ENCODE measurements around the gene PLEKHA4. TPM values are rescaled to one million over a fixed set of nuclear protein-coding genes. Genes with fewer than 3 reads are reported as not detected.

Gene PLEKHA4
- total RNA-seq, 4 donors from 2014 or later: 2.6 to 34.4 (median 10.3) TPM

GRCh38 chr19:48796298-48797083 lies 71.9 kb downstream of the PLEKHA4 start:
- in situ Hi-C loops (cut with MboI; ENCODE audit: low pct_ligation_motif_present in 1 of 4, low pct_unique_long_range_greater_than_20kb in 1 of 4, low sequenced_read_pairs in 3 of 4) (no loop called here), intact Hi-C loops (cut with DNase I; ENCODE audit: low total_unique reads) (loop anchor here (10.0 kb wide), 1 partner anchor 178 kb away; no protein-coding TSS in a partner anchor)
- H3K27me3 ChIP-seq: no peaks in the 10 kb centered on the region
- H3K4me3 ChIP-seq: no peak overlapping the region
- H3K36me3 ChIP-seq: no peaks in the 10 kb centered on the region
- H3K9me3 ChIP-seq: no peaks in the 10 kb centered on the region
- H3K4me1 ChIP-seq: peaks cover 0 to 15% (median 10%) of the 10 kb centered on the region in 4 donors
- WGBS, 2 donors (ENCODE audit: low coverage in 1 of 2): 91% methylated on average over 14 of the region's 20 CpGs; no CpG with 5 or more reads in 1 of the 2 donors
- H3K27ac ChIP-seq: peak overlapping the region; percentile 72 to 88 (median 78)
- TF ChIP-seq POLR2AphosphoS5 (IDR thresholded peaks at IDR 0.05) (no peak), CTCF (IDR thresholded peaks at IDR 0.05) (no peak), POLR2A (IDR thresholded peaks at IDR 0.05) (no peak), EP300 (IDR thresholded peaks at IDR 0.05; ENCODE audit: low read depth) (no peak)
- DNase-seq: no peak

- H3K27ac ChIP-seq: peak overlapping the region; percentile 72 to 88 (median 78)
- H3K36me3 ChIP-seq: no peaks in the 10 kb centered on the region
- in situ Hi-C loops (cut with MboI; ENCODE audit: low pct_ligation_motif_present in 1 of 4, low pct_unique_long_range_greater_than_20kb in 1 of 4, low sequenced_read_pairs in 3 of 4): no loop called here
- DNase-seq: peak; percentile 29
- peaks cover 0 to 15% (median 10%) of the 10 kb centered on the region in 4 donors for H3K4me1 ChIP-seq
- 56% methylated on average over 2 of the region's 2 CpGs; no CpG with 5 or more reads in 1 of the 2 donors for WGBS, 2 donors (ENCODE audit: low coverage in 1 of 2)
- intact Hi-C loops (cut with DNase I; ENCODE audit: low total_unique reads): loop anchor here (2.0 to 10.0 kb wide), 2 partner anchors 41 to 179 kb away; partner anchors contain the start of gene HSD17B14
- H3K27me3 ChIP-seq: no peaks in the 10 kb centered on the region
- TF ChIP-seq EP300 (IDR thresholded peaks at IDR 0.05; ENCODE audit: low read depth) (no peak), POLR2AphosphoS5 (IDR thresholded peaks at IDR 0.05) (no peak), CTCF (IDR thresholded peaks at IDR 0.05) (no peak), POLR2A (IDR thresholded peaks at IDR 0.05) (no peak)
- no peak overlapping the region for H3K4me3 ChIP-seq
- H3K9me3 ChIP-seq: no peaks in the 10 kb centered on the region
These were observed 72.7 kb downstream of the PLEKHA4 start for GRCh38 chr19:48795685-48796070.

GRCh38 chr19:48795055-48795684 lies 73.2 kb downstream of the PLEKHA4 start:
- peak; percentile 91 for DNase-seq
- Histone ChIP-seq H3K9me3 (no peaks in the 10 kb centered on the region), H3K27ac (peak overlapping the region; percentile 72 to 88 (median 78)), H3K27me3 (no peaks in the 10 kb centered on the region), H3K4me3 (peak overlapping the region in 3 of 4 donors; percentile 24 to 56 (median 41)), H3K36me3 (no peaks in the 10 kb centered on the region), H3K4me1 (peaks cover 0 to 15% (median 10%) of the 10 kb centered on the region in 4 donors)
- in situ Hi-C loops (cut with MboI; ENCODE audit: low pct_ligation_motif_present in 1 of 4, low pct_unique_long_range_greater_than_20kb in 1 of 4, low sequenced_read_pairs in 3 of 4) (no loop called here), intact Hi-C loops (cut with DNase I; ENCODE audit: low total_unique reads) (loop anchor here (2.0 to 10.0 kb wide), 2 partner anchors 42 to 180 kb away; partner anchors contain the start of gene HSD17B14)
- WGBS, 2 donors (ENCODE audit: low coverage in 1 of 2): 2% methylated on average over 19 to 31 of the region's 38 CpGs
- peak; percentile 41 to 56 (median 52) for TF ChIP-seq POLR2AphosphoS5 (IDR thresholded peaks at IDR 0.05)
- TF ChIP-seq EP300 (IDR thresholded peaks at IDR 0.05; ENCODE audit: low read depth): no peak
- TF ChIP-seq POLR2A (IDR thresholded peaks at IDR 0.05): peak; percentile 24
- TF ChIP-seq CTCF (IDR thresholded peaks at IDR 0.05): peak; percentile 92 to 99 (median 97)

GRCh38 chr19:48794291-48794690 lies 74.1 kb downstream of the PLEKHA4 start:
- 76 to 82% methylated on average over 5 to 6 of the region's 6 CpGs for WGBS, 2 donors (ENCODE audit: low coverage in 1 of 2)
- in situ Hi-C loops (cut with MboI; ENCODE audit: low pct_ligation_motif_present in 1 of 4, low pct_unique_long_range_greater_than_20kb in 1 of 4, low sequenced_read_pairs in 3 of 4) (loop anchor here in 3 of 4 donors (5.0 kb wide), 3 partner anchors 43 to 178 kb away; partner anchors contain the start of gene HSD17B14 (in 2 of the 3)), intact Hi-C loops (cut with DNase I; ENCODE audit: low total_unique reads) (loop anchor here (2.0 to 10.0 kb wide), 2 partner anchors 43 to 181 kb away; partner anchors contain the start of gene HSD17B14)
- no peak for DNase-seq
- Histone ChIP-seq H3K36me3 (no peaks in the 10 kb centered on the region), H3K4me3 (no peak overlapping the region), H3K4me1 (peaks cover 0 to 15% (median 10%) of the 10 kb centered on the region in 4 donors), H3K9me3 (no peaks in the 10 kb centered on the region), H3K27me3 (no peaks in the 10 kb centered on the region), H3K27ac (peak overlapping the region in 3 of 4 donors; percentile 72 to 88 (median 78))
- TF ChIP-seq POLR2AphosphoS5 (IDR thresholded peaks at IDR 0.05) (no peak), POLR2A (IDR thresholded peaks at IDR 0.05) (no peak), CTCF (IDR thresholded peaks at IDR 0.05) (no peak), EP300 (IDR thresholded peaks at IDR 0.05; ENCODE audit: low read depth) (no peak)

Measured in transverse colon (tissue), 4 donors.